PC-9 (cell line): ENCODE measurements around the gene MPIG6B.

ENCODE experiments used
- CTCF ChIP-seq: fragments of 200-600 bp; sonication (generic); conservative IDR thresholded peaks from 2 replicates; pipeline ENCODE4 v1.6.1; 2017; ENCODE audit warnings: mixed run types, antibody characterized with exemption, mild to moderate bottlenecking, moderate library complexity
- EZH2 ChIP-seq: fragments of 200-600 bp; sonication (generic); IDR thresholded peaks from 2 replicates; pipeline ENCODE4 v1.8.0; 2017; ENCODE audit warnings: antibody characterized with exemption, low read depth

- no peak for TF ChIP-seq CTCF
- no peak for TF ChIP-seq EZH2
Measured at GRCh38 chr6:31717499-31718222, 5.5 kb upstream of the MPIG6B start.
